Measurements from ENCODE around the gene TTLL6.

- TF ChIP-seq CTCF (IDR thresholded peaks at IDR 0.05) (no peak), REST (IDR thresholded peaks at IDR 0.05) (no peak), RAD21 (conservative IDR thresholded peaks at IDR 0.05 in 1 of 2, IDR thresholded peaks at IDR 0.05 in 1 of 2) (no peak), CHD2 (IDR thresholded peaks at IDR 0.05; ENCODE audit: low read length, partially characterized antibody) (no peak), ESRRA (IDR thresholded peaks at IDR 0.05; ENCODE audit: borderline replicate concordance, low read length) (no peak), EHMT2 (IDR thresholded peaks at IDR 0.05; ENCODE audit: low read depth) (no peak), EP300 (IDR thresholded peaks at IDR 0.05) (no peak), POLR2A (IDR thresholded peaks at IDR 0.05; ENCODE audit: low read length) (no peak), SREBF2 (IDR thresholded peaks at IDR 0.05) (no peak), ZFP36 (IDR thresholded peaks at IDR 0.05; ENCODE audit: borderline replicate concordance, partially characterized antibody) (no peak), CEBPB (IDR thresholded peaks at IDR 0.05) (no peak), MYC (IDR thresholded peaks at IDR 0.05; ENCODE audit: borderline replicate concordance, low read length) (no peak)
These were observed 70.0 kb downstream of the TTLL6 start for GRCh38 chr17:48746916-48747444.
